ENCODE results near the gene CD274.
"Not testable (repeated sequence)": the region's sequence is repeated elsewhere in the genome, so short reads cannot be mapped to it uniquely, and the experiment has no call there.

The CD274 gene

DNA sequence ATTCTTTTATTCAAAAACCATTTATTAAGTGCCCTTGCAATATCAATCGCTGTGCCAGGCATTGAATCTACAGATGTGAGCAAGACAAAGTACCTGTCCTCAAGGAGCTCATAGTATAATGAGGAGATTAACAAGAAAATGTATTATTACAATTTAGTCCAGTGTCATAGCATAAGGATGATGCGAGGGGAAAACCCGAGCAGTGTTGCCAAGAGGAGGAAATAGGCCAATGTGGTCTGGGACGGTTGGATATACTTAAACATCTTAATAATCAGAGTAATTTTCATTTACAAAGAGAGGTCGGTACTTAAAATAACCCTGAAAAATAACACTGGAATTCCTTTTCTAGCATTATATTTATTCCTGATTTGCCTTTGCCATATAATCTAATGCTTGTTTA, 18.5 kb downstream of the CD274 start:
- DNase-seq (ENCODE audit: low spot score), result no peak

DNA sequence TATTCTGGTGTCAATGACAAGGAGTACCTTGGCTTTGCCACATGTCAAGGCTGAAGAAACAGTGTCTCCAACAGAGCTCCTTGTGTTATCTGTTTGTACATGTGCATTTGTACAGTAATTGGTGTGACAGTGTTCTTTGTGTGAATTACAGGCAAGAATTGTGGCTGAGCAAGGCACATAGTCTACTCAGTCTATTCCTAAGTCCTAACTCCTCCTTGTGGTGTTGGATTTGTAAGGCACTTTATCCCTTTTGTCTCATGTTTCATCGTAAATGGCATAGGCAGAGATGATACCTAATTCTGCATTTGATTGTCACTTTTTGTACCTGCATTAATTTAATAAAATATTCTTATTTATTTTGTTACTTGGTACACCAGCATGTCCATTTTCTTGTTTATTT, 19.8 kb downstream of the CD274 start:
- no peak for DNase-seq (ENCODE audit: low spot score)

DNA sequence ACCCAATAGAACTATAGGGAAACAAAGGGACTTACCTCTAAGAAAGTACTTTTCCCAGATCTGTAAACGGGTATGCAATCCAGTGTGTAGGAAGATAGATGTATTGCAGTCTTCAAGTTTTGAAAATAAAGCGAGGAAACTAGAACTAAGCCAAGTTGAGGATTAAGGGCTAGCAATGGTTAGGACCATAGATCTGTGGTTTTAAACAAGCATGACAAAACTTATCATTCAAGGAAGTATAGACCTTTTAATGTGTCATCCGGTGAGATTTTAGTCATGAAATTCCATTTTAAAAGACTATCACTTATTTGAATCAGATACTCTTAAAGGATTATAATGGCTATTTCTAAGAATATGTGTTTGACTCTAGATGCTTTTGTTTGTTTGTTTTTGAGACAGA, 20.5 kb downstream of the CD274 start:
- no peak for DNase-seq (ENCODE audit: low spot score)

GRCh38 chr9:5475611-5476010, 25.3 kb downstream of the CD274 start:
- not testable (repeated sequence) for DNase-seq (ENCODE audit: low spot score)

- DNase-seq (ENCODE audit: low spot score), result no peak
These were observed 27.9 kb downstream of the CD274 start for GRCh38 chr9:5478206-5478605.

- DNase-seq (ENCODE audit: low spot score), result no peak
These were observed 29.8 kb downstream of the CD274 start for GRCh38 chr9:5479994-5480694.

- no peak for DNase-seq (ENCODE audit: low spot score)
These were observed 30.6 kb downstream of the CD274 start for GRCh38 chr9:5480919-5481318.

- no peak for DNase-seq (ENCODE audit: low spot score)
These were observed 31.1 kb downstream of the CD274 start for GRCh38 chr9:5481322-5482040.

DNA sequence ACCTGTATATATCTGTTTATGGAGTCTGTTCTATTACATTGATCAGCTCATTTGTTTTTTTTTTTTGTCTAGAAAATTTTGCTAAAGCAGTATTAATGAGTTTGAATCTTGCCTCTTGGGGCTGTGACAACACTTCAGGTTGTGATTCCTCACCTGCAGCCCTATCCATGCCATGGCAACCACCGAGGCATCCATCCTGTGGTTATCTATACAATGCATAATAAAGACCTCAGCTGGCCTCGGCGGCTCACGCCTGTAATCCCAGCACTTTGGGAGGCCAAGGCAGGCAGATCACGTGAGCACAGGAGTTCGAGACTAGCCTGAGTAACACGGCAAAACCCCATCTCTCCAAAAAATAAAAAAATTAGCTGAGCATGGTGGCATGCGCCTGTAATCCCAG, 31.9 kb downstream of the CD274 start:
- no peak for DNase-seq (ENCODE audit: low spot score)

DNA sequence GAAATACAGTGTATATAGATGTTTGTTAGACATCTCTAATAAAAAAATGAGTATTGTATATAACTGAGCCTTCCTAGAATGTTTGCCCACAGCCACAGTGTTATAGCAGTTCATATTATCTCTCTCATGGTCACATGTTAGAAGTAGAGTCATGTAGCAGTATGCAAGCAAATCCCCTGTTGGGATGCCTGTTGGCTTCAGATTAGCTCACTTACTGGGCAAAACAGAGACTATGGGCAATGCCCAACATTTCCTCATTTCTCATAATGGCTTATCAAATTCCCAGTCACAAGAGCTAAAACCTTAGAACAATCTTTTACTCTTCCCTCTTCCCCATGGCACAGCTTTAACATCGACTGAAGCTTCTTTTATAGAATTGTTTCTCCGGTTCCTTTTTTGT, 33.0 kb downstream of the CD274 start:
- no peak for DNase-seq (ENCODE audit: low spot score)

DNA sequence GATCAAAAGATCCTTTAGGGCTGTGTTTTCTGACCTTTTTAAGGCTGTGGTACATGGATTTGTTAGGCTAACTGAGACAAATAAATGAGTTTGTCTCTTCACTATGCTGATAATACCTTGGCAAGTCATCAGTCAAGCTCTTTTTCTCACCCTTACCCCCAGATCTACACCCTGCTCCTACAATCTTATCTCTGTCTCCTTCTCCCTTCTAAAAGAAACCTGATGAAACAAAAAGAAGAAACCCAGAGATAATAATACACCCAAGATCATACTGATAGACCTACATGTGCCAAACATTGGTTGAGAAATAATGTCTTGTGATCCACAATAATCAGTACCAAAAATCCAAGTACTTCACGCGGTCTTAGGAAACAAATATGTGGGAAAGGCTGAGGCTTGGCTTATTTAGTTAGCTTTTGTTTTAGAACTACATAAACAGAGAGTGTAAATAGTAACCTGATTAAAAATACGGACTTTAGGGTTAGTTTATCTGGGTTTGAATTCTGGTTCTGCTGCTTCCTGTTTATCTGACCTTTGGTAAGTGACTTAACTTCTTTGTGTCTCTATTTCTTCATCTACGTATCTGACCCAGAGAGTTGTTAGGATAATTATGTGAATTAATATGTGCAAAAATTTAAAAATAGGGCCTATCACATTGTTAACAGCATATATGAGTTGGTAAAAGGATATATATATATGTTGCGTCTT, 35.2 kb downstream of the CD274 start:
- no peak for DNase-seq (ENCODE audit: low spot score)

DNA sequence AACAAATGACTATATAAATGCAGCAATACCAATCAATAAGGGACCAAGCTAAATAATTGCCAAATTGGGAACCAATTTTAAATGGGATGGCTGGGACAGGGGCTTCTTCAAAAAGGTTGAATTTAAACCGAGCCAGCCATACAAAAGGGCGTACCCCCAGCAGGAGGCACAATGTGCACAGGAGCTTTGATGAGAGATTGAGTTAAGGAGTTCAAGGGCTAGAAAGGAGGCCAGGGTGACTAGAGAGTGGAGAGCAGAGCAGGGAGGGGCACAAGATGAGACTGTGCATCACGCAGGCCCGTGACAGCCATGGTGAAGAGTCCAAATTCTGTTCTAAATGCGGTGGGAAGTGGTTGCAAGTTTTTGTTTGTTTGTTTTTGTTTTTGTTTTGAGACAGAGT, 36.6 kb downstream of the CD274 start:
- no peak for DNase-seq (ENCODE audit: low spot score)

DNA sequence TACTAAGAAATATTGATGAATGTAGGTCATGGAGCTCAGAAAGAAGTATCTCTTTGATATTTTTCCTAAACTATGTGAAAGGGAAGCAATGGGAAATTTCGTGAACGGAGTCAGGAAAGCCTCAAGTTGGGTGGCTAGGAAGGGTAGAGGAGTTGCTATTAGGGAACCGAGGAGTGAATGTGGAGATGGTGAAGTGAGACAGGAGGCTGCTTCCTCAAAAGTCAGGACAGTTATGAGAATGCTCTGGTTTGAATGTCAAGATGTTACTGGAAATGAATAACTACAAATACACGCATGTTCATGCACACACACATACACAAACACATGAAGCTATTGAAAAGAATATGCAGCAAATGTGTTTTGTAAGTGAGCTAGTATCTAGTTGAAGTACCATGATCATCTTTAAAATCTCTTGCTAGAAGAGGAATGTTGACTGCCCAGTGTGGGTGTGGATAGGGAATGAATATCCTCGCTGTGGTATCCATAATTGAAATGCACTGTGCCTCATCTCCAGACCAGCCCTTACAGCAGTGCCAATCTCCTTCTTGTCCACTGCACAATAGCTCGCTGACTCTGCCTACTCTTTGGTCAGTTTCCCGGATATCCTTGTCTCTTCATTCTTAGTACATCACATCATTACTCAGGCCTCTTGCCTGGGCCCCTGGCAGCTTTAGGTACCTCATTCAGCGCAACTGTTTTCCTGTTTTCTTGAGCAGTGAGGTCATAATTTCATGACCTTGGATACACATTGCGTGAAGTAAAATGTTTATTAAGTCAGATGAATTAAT, 38.1 kb downstream of the CD274 start:
- DNase-seq (ENCODE audit: low spot score), result peak; percentile 89

DNA sequence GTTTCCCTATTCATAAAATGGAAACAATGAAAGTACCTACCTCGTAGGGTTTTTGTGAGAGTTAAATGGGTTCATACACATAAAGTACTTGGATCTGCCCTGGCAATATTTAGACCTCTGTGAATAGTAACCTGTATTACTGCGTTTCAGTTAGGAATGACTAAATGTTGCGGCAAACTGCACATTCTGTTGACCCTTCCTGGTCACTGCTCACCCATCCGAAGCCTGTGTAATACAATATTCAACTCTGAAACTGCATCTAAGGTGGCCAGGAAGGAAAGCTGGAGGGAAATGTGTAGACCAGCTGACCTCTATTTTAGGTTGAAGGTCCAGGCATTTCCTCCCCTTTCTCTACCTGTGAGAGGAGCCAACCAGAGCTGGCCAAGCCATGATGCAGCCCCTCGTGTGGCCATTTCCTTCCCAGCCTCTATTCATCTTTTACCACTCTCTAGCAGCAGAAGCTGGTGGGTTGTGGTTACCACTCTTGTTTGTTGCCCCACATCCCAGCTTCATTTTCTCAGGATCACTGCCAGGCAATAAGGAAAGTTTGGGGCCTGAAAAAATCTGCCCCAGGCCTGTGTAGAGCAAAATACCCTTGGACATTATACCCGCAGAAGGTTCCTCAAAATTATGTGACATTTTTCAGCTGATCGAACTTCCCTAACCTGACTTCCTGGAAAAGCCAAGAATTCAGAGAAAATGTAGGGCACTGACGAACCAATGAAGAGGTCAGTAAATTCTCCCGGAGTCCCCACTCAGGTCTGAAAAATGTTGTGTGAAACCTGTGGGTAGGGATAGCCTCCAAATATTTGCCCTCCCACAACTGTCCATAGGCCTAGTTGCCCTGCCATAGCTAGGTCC, 39.5 kb downstream of the CD274 start:
- DNase-seq (ENCODE audit: low spot score), result no peak

GRCh38 chr9:5492965-5493678, 42.8 kb downstream of the CD274 start:
- no peak for DNase-seq (ENCODE audit: low spot score)

- peak; percentile 73 for DNase-seq (ENCODE audit: low spot score)
These were observed 43.6 kb downstream of the CD274 start for GRCh38 chr9:5493679-5494511.

DNA sequence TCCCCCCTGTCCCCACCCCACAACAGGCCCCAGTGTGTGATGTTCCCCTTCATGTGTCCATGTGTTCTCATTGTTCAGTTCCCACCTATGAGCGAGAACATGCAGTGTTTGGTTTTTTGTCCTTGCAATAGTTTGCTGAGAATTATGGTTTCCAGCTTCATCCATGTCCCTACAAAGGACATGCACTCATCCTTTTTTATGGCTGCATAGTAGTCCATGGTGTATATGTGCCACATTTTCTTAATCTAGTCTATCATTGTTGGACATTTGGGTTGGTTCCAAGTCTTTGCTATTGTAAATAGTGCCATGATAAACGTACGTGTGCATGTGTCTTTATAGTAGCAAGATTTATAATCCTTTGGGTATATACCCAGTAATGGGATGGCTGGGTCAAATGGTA, 44.4 kb downstream of the CD274 start:
- not testable (repeated sequence) for DNase-seq (ENCODE audit: low spot score)

GRCh38 chr9:5499157-5499556, 48.8 kb downstream of the CD274 start:
- DNase-seq (ENCODE audit: low spot score), result no peak

DNA sequence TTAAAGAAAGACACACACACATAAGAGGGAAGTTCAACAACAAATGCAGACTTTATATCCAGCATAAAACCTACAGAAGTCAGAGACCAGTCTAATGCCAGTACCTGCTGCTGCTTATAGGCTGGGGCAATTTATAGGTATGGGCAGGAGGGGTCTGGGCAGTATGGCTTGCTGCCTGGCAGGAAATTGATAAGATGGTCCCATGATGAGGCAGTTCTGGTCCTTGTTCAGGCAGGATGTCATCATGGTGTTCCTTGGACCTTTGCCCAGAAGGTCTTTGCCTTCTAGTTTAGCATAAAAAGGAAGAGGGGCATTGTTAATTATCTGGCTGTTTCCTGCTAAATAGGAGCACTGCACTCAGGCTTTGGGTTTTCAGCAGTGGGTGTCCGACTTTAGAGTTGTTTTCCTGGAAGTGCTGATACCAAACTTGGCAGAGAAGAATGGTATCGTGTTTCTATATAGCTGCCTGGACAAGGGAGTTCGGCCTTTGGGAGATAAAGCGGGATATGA, 49.6 kb downstream of the CD274 start:
- DNase-seq (ENCODE audit: low spot score), result peak; percentile 97

Data from kidney capillary endothelial cell (primary cell).